Gastrocnemius medialis (tissue), 4 donors: ENCODE results near the gene CELSR3. TPM values are rescaled to one million over a fixed set of nuclear protein-coding genes. Genes with fewer than 3 reads are reported as not detected.

Experiments used
- ATAC-seq, 2 donors: fragments of 150-250 bp; one replicate each; pipeline ENCODE4 v1.9.1; 2016
- DNase-seq, 2 donors: peaks; one replicate each; pipeline ENCODE4 v3.0.0-alpha.2; 2019
- H3K27ac ChIP-seq, 4 donors: fragments of 200-600 bp; sonication (generic); 1 replicate in 1 of 4; 2 replicates in 3 of 4; pipeline ENCODE4 v1.5.1; 2016 to 2018; ENCODE audit warnings: mild to moderate bottlenecking in 2 of 4, moderate library complexity in 1 of 4
- H3K27me3 ChIP-seq, 3 donors: fragments of 200-600 bp; sonication (generic) in 2 of 3; 1 replicate in 1 of 3; 2 replicates in 2 of 3; pipeline versions ENCODE4 v1.5.1 to v1.6.0; 2016 to 2019; ENCODE audit warnings: mild to moderate bottlenecking in 1 of 3, moderate library complexity in 1 of 3
- H3K36me3 ChIP-seq, 2 donors: fragments of 200-600 bp; sonication (generic) in 1 of 2; one replicate each; pipeline ENCODE4 v1.5.1; 2017 to 2018
- H3K4me1 ChIP-seq, 2 donors: fragments of 200-600 bp; sonication (generic) in 1 of 2; one replicate each; pipeline ENCODE4 v1.5.1; 2016 to 2017; ENCODE audit warnings: mild to moderate bottlenecking in 2 of 2
- H3K4me3 ChIP-seq, 4 donors: fragments of 200-600 bp; sonication (generic) in 3 of 4; 1 replicate in 1 of 4; 2 replicates in 3 of 4; pipeline ENCODE4 v1.5.1; 2016 to 2019; ENCODE audit warnings: mild to moderate bottlenecking in 2 of 4
- H3K9me3 ChIP-seq, 3 donors: fragments of 200-600 bp; sonication (generic) in 2 of 3; 1 replicate in 1 of 3; 2 replicates in 2 of 3; pipeline ENCODE4 v1.5.1; 2016 to 2019
- POLR2A ChIP-seq, 2 donors: fragments of 450-650 bp; IDR thresholded peaks; one replicate each; pipeline ENCODE4 v1.6.1; 2017; ENCODE audit warnings: antibody characterized with exemption in 2 of 2, mild to moderate bottlenecking in 2 of 2, moderate library complexity in 2 of 2
- in situ Hi-C, 4 donors: fragments of 200-750 bp; cut with MboI; loops; one replicate each; pipeline versions ENCODE4 v1.15.0 to v1.8.0; 2017; ENCODE audit warnings: low sequenced_read_pairs in 4 of 4
- intact Hi-C: fragments of 100-400 bp; cut with DNase I; formaldehyde crosslinking; loops from one replicate; pipeline ENCODE4 v1.15.1; 2023; ENCODE audit warnings: low total_unique reads
- total RNA-seq, 4 donors: library from RNA; depleted of rRNA; stranded (reverse); fragments of >200 nt; gene quantifications; one replicate each; pipeline versions ENCODE4 v1.1.0 to v1.2.3, GENCODE V29; 2016
- TF ChIP-seq, protein P1 (sequence below), 5 experiments: fragments of 450-650 bp in 3 of 5; fragments of 200-600 bp in 2 of 5; sonication (generic) in 2 of 5; IDR thresholded peaks in 4 of 5; conservative IDR thresholded peaks in 1 of 5; 1 replicate in 4 of 5; 2 replicates in 1 of 5; pipeline ENCODE4 v1.5.1; 2016 to 2019; ENCODE audit warnings: antibody characterized with exemption in 5 of 5, mild to moderate bottlenecking in 3 of 5, moderate library complexity in 3 of 5

Gene CELSR3
- total RNA-seq, 4 donors from 2014 or later = 0.02 to 0.25 (median 0.05) TPM; not detected in 1

- H3K9me3 ChIP-seq = no peaks in the 10 kb centered on the region
- no peak for ATAC-seq
- no peak overlapping the region for H3K27ac ChIP-seq
- in situ Hi-C loops (no loop called here), intact Hi-C loops (no loop called here)
- no peak overlapping the region for H3K4me3 ChIP-seq
- no peaks in the 10 kb centered on the region for H3K4me1 ChIP-seq
- no peak for DNase-seq
- no peaks in the 10 kb centered on the region for H3K27me3 ChIP-seq
- no peaks in the 10 kb centered on the region for H3K36me3 ChIP-seq
- TF ChIP-seq, protein P1, sequence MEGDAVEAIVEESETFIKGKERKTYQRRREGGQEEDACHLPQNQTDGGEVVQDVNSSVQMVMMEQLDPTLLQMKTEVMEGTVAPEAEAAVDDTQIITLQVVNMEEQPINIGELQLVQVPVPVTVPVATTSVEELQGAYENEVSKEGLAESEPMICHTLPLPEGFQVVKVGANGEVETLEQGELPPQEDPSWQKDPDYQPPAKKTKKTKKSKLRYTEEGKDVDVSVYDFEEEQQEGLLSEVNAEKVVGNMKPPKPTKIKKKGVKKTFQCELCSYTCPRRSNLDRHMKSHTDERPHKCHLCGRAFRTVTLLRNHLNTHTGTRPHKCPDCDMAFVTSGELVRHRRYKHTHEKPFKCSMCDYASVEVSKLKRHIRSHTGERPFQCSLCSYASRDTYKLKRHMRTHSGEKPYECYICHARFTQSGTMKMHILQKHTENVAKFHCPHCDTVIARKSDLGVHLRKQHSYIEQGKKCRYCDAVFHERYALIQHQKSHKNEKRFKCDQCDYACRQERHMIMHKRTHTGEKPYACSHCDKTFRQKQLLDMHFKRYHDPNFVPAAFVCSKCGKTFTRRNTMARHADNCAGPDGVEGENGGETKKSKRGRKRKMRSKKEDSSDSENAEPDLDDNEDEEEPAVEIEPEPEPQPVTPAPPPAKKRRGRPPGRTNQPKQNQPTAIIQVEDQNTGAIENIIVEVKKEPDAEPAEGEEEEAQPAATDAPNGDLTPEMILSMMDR (IDR thresholded peaks at IDR 0.05 in 4 of 5, conservative IDR thresholded peaks at IDR 0.05 in 1 of 5) = no peak
- no peak for TF ChIP-seq POLR2A (IDR thresholded peaks at IDR 0.05)
Observed at GRCh38 chr3:48617559-48617958, 45.1 kb downstream of the CELSR3 start.

DNA sequence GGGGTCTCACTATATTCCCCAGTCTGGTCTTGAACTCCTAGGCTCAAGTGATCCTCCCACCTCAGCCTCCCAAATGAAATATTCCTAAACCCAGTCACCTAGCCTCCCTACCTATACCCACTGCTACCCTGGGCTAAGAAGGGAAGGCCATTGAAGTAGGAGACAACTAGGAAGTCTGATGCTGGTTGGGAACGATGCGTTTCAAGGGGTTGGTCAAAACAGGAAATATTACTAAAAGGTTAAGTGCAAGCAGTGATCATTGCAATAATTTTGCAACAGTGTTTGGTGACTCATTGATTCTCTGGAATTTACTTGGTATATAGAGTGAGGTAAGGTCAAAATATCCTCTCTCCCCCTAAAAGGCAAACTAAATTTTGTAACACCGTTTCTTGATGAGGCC lies 48.6 kb downstream of the CELSR3 start:
- Histone ChIP-seq H3K4me3 (no peak overlapping the region), H3K36me3 (no peaks in the 10 kb centered on the region), H3K9me3 (no peaks in the 10 kb centered on the region), H3K27ac (no peak overlapping the region), H3K27me3 (no peaks in the 10 kb centered on the region), H3K4me1 (peaks cover 0 to 7% of the 10 kb centered on the region in 2 donors)
- no peak for ATAC-seq
- TF ChIP-seq, protein P1 (IDR thresholded peaks at IDR 0.05 in 4 of 5, conservative IDR thresholded peaks at IDR 0.05 in 1 of 5) = no peak
- TF ChIP-seq POLR2A (IDR thresholded peaks at IDR 0.05) = no peak
- DNase-seq = no peak
- in situ Hi-C loops (no loop called here), intact Hi-C loops (no loop called here)

- intact Hi-C loops = no loop called here
- no peaks in the 10 kb centered on the region for H3K27me3 ChIP-seq
- TF ChIP-seq, protein P1 (IDR thresholded peaks at IDR 0.05 in 4 of 5, conservative IDR thresholded peaks at IDR 0.05 in 1 of 5) = no peak
- no peak for TF ChIP-seq POLR2A (IDR thresholded peaks at IDR 0.05)
Observed at GRCh38 chr3:48612309-48612708, 50.4 kb downstream of the CELSR3 start.

DNA sequence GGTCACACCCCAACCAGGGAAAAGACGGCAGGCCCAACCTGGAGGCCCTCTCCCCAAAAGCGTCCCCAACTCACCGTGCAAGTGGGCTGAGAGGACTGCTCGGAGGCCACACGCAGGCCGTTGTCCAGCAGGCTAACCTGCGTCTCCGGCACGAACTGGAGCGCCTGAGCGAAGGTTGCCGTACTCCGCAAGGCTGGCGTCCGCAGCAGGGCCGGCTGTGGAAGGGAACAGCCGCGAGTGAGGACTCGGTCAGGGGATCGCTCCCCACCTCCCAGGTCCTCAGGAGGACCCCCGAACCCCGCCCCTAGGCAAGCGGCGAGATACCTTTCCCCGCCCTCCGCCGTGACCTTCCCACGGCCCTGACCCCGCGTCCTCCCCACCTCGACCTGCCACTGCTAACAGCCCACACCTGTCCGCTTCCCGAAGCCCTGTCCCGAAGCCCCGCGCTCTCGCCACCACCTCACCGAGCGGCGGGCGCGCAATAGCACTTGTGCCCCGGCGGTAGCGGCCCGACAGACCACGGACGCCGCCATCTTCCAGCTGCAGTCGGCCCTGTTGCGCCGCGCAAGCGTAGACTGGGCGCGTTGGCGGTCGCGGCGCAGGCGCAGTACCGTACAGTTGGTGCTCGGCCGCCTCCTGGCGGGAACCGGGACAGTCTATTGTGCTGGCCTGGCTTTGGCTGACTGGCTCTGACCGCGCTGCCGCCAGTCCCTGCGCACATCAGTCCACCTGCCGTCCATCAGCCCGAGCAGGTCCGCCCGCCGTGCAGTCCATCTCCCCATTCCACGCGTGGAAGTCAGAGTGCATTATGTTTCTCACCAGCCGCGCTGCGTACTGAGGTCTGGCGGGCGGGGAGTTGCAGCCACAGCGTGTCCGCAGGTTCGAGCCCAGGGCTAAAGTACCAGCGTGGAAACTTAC lies 53.3 kb downstream of the CELSR3 start, which contains the start of gene UQCRC1:
UQCRC1 (minus strand) TSS at position 559 of the 918 bp plus-strand sequence; CDS start at position 533, 26 bp downstream.
- in situ Hi-C loops (no loop called here), intact Hi-C loops (loop anchor here (1.0 to 5.0 kb wide), 3 partner anchors 26 to 142 kb away; partner anchors contain the start of gene SLC26A6)
- Histone ChIP-seq H3K36me3 (peaks cover 0 to 39% of the 10 kb centered on the region in 2 donors), H3K27ac (peak within 1 kb of the TSS; percentile 90 to 98 (median 95)), H3K9me3 (no peaks in the 10 kb centered on the region), H3K4me1 (peaks cover 16 to 21% of the 10 kb centered on the region in 2 donors), H3K4me3 (peak within 1 kb of the TSS; percentile 87 to 96 (median 94)), H3K27me3 (no peaks in the 10 kb centered on the region)
- DNase-seq (peak; percentile 88 to 91), ATAC-seq (peak; percentile 98)
- peak; percentile 93 for TF ChIP-seq POLR2A (IDR thresholded peaks at IDR 0.05)
- TF ChIP-seq, protein P1 (IDR thresholded peaks at IDR 0.05 in 4 of 5, conservative IDR thresholded peaks at IDR 0.05 in 1 of 5) = peak; percentile 85 to 91 (median 86)

More at GRCh38 chr3:48612309-48612708, 50.4 kb downstream of the CELSR3 start:
- DNase-seq = no peak
- Histone ChIP-seq H3K27ac (no peak overlapping the region), H3K9me3 (no peaks in the 10 kb centered on the region), H3K4me3 (no peak overlapping the region), H3K4me1 (peaks cover 12 to 21% of the 10 kb centered on the region in 2 donors), H3K36me3 (peaks cover 0 to 10% of the 10 kb centered on the region in 2 donors)
- in situ Hi-C loops = no loop called here
- ATAC-seq = no peak
